Tibial artery (tissue), 4 donors: ENCODE results near the gene CCSER1.

Source experiments
- DNase-seq, 2 donors: peaks; one replicate each; pipeline ENCODE4 v3.0.0-alpha.2; 2019
- H3K27ac ChIP-seq, 2 donors: fragments of 200-600 bp; sonication (generic) in 1 of 2; 1 replicate in 1 of 2; 2 replicates in 1 of 2; pipeline ENCODE4 v1.5.1; 2018 to 2019; ENCODE audit warnings: mild to moderate bottlenecking in 1 of 2
- H3K27me3 ChIP-seq, 2 donors: fragments of 200-600 bp; sonication (generic) in 1 of 2; one replicate each; pipeline versions ENCODE4 v1.5.1 to v1.6.0; 2016 to 2019
- H3K36me3 ChIP-seq, 3 donors: fragments of 200-600 bp; sonication (generic) in 2 of 3; one replicate each; pipeline ENCODE4 v1.5.1; 2016 to 2019; ENCODE audit warnings: mild to moderate bottlenecking in 2 of 3
- H3K4me1 ChIP-seq, 4 donors: fragments of 200-600 bp; sonication (generic) in 2 of 4; 1 replicate in 3 of 4; 2 replicates in 1 of 4; pipeline ENCODE4 v1.5.1; 2016 to 2019
- H3K4me3 ChIP-seq, 2 donors: fragments of 200-600 bp; sonication (generic) in 1 of 2; 1 replicate in 1 of 2; 2 replicates in 1 of 2; pipeline ENCODE4 v1.5.1; 2018 to 2019; ENCODE audit warnings: mild to moderate bottlenecking in 2 of 2
- H3K9me3 ChIP-seq, 3 donors: fragments of 200-600 bp; sonication (generic) in 1 of 3; one replicate each; pipeline ENCODE4 v1.5.1; 2016 to 2019
- CTCF ChIP-seq, 2 experiments: fragments of 200-600 bp in 1 of 2; fragments of 450-650 bp in 1 of 2; IDR thresholded peaks; one replicate each; pipeline ENCODE4 v1.5.1; 2017 to 2019; ENCODE audit warnings: antibody characterized with exemption in 2 of 2, mild to moderate bottlenecking in 1 of 2, moderate library complexity in 1 of 2
- intact Hi-C: fragments of 100-400 bp; cut with DNase I; formaldehyde crosslinking; loops from one replicate; pipeline ENCODE4 v1.15.0; 2023; ENCODE audit warnings: low total_unique reads

CCSER1 gene

GRCh38 chr4:90718931-90719330 is 591.7 kb downstream of the CCSER1 start:
- intact Hi-C loops: no loop called here
- Histone ChIP-seq H3K27ac (no peak overlapping the region), H3K4me1 (no peaks in the 10 kb centered on the region), H3K4me3 (no peak overlapping the region), H3K36me3 (no peaks in the 10 kb centered on the region), H3K9me3 (no peaks in the 10 kb centered on the region), H3K27me3 (no peaks in the 10 kb centered on the region)
- TF ChIP-seq CTCF (IDR thresholded peaks at IDR 0.05): no peak
- DNase-seq: no peak

GRCh38 chr4:90727938-90728337 is 600.7 kb downstream of the CCSER1 start:
- no peak overlapping the region for H3K27ac ChIP-seq
- no peaks in the 10 kb centered on the region for H3K9me3 ChIP-seq
- TF ChIP-seq CTCF (IDR thresholded peaks at IDR 0.05): no peak
- no peaks in the 10 kb centered on the region for H3K27me3 ChIP-seq
- no peaks in the 10 kb centered on the region for H3K36me3 ChIP-seq
- intact Hi-C loops: no loop called here
- H3K4me1 ChIP-seq: no peaks in the 10 kb centered on the region
- no peak overlapping the region for H3K4me3 ChIP-seq
- no peak for DNase-seq

- Histone ChIP-seq H3K36me3 (no peaks in the 10 kb centered on the region), H3K27me3 (no peaks in the 10 kb centered on the region), H3K27ac (no peak overlapping the region), H3K9me3 (no peaks in the 10 kb centered on the region), H3K4me3 (no peak overlapping the region), H3K4me1 (no peaks in the 10 kb centered on the region)
- intact Hi-C loops: no loop called here
- DNase-seq: no peak
- no peak for TF ChIP-seq CTCF (IDR thresholded peaks at IDR 0.05)
Measured at GRCh38 chr4:90730752-90731151, 603.6 kb downstream of the CCSER1 start.

- intact Hi-C loops: no loop called here
- Histone ChIP-seq H3K36me3 (no peaks in the 10 kb centered on the region), H3K9me3 (no peaks in the 10 kb centered on the region), H3K4me1 (no peaks in the 10 kb centered on the region), H3K27ac (no peak overlapping the region), H3K27me3 (no peaks in the 10 kb centered on the region), H3K4me3 (no peak overlapping the region)
- no peak for TF ChIP-seq CTCF (IDR thresholded peaks at IDR 0.05)
- no peak for DNase-seq
Measured at GRCh38 chr4:90733211-90733610, 606.0 kb downstream of the CCSER1 start.

- Histone ChIP-seq H3K9me3 (no peaks in the 10 kb centered on the region), H3K27me3 (no peaks in the 10 kb centered on the region), H3K36me3 (no peaks in the 10 kb centered on the region), H3K27ac (no peak overlapping the region), H3K4me3 (no peak overlapping the region), H3K4me1 (no peaks in the 10 kb centered on the region)
- TF ChIP-seq CTCF (IDR thresholded peaks at IDR 0.05): no peak
- intact Hi-C loops: no loop called here
- DNase-seq: no peak
Measured at GRCh38 chr4:90745176-90745575, 618.0 kb downstream of the CCSER1 start.

- Histone ChIP-seq H3K36me3 (no peaks in the 10 kb centered on the region), H3K27me3 (no peaks in the 10 kb centered on the region), H3K27ac (no peak overlapping the region), H3K9me3 (no peaks in the 10 kb centered on the region), H3K4me1 (no peaks in the 10 kb centered on the region), H3K4me3 (no peak overlapping the region)
- no peak for DNase-seq
- no peak for TF ChIP-seq CTCF (IDR thresholded peaks at IDR 0.05)
- intact Hi-C loops: no loop called here
Measured at GRCh38 chr4:90753068-90753467, 625.9 kb downstream of the CCSER1 start.
